ENCODE measurements around the gene WFDC1.

WFDC1 gene

GRCh38 chr16:84349862-84350684 is 55.4 kb downstream of the WFDC1 start:
- no peak overlapping the region for H3K4me3 ChIP-seq (ENCODE audit: low read depth, low read length)
- DNase-seq (ENCODE audit: low read depth): no peak
- no peak for TF ChIP-seq CTCF (IDR thresholded peaks at IDR 0.05; ENCODE audit: low read depth, low read length, missing control alignments)

DNA sequence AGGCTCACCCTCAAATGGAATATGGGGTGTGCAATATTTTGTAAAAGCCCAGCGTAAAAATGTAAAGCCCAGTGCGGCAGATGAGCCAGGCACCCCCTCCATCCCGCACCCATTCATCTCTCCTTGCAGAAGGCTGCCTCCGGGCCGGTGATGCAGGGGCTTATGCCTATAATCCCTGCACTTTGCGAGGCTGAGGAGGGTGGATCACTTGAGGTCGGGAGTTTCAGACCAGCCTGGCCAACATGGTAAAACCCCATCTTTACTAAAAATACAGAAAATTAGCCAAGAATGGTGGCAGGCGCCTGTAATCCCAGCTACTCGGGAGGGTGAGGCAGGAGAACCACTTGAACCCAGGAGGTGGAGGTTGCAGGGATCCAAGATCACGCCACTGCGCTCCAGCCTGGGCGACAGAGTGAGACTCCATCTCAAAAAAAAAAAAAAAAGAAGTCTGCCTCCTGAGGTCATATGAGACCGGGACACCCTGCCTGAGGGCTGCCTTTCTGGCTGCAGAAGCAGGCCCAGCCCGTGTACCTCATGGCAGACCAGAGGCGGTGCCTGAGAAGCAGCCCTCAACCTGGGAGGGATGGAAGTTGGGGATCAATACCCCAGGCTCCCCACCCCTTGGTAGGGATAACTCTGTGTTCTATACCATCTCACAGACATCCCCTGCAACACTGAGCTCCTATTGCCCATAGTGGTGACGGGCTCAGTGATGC is 56.2 kb downstream of the WFDC1 start:
- no peak for DNase-seq (ENCODE audit: low read depth)
- no peak for TF ChIP-seq CTCF (IDR thresholded peaks at IDR 0.05; ENCODE audit: low read depth, low read length, missing control alignments)
- H3K4me3 ChIP-seq (ENCODE audit: low read depth, low read length): no peak overlapping the region

- H3K4me3 ChIP-seq (ENCODE audit: low read depth, low read length): no peak overlapping the region
- no peak for DNase-seq (ENCODE audit: low read depth)
- TF ChIP-seq CTCF (IDR thresholded peaks at IDR 0.05; ENCODE audit: low read depth, low read length, missing control alignments): no peak
Measured at GRCh38 chr16:84351630-84352029, 57.0 kb downstream of the WFDC1 start.

- no peak for TF ChIP-seq CTCF (IDR thresholded peaks at IDR 0.05; ENCODE audit: low read depth, low read length, missing control alignments)
- no peak overlapping the region for H3K4me3 ChIP-seq (ENCODE audit: low read depth, low read length)
- DNase-seq (ENCODE audit: low read depth): no peak
Measured at GRCh38 chr16:84354306-84354705, 59.6 kb downstream of the WFDC1 start.

GRCh38 chr16:84355149-84355548 is 60.5 kb downstream of the WFDC1 start:
- TF ChIP-seq CTCF (IDR thresholded peaks at IDR 0.05; ENCODE audit: low read depth, low read length, missing control alignments): no peak
- DNase-seq (ENCODE audit: low read depth): no peak
- H3K4me3 ChIP-seq (ENCODE audit: low read depth, low read length): no peak overlapping the region

GRCh38 chr16:84356176-84356575 is 61.5 kb downstream of the WFDC1 start:
- H3K4me3 ChIP-seq (ENCODE audit: low read depth, low read length): no peak overlapping the region
- no peak for TF ChIP-seq CTCF (IDR thresholded peaks at IDR 0.05; ENCODE audit: low read depth, low read length, missing control alignments)
- no peak for DNase-seq (ENCODE audit: low read depth)
